ENCODE data around the gene TSPAN9. TPM values are rescaled to one million over a fixed set of nuclear protein-coding genes. Genes with fewer than 3 reads are reported as not detected.

TSPAN9 gene
- total RNA-seq, 2 experiments from 2014 or later, result 0.07 TPM; not detected in 1

GRCh38 chr12:3247629-3248161 lies 170.5 kb downstream of the TSPAN9 start:
- ATAC-seq (no peak), DNase-seq (no peak)
- Mint-ChIP-seq H3K27me3 (peaks cover 4% of the 10 kb centered on the region), H3K36me3 (ENCODE audit: low read depth) (no peaks in the 10 kb centered on the region), H3K27ac (no peak overlapping the region), H3K4me3 (no peak overlapping the region), H3K4me1 (ENCODE audit: low read depth) (peaks cover 5% of the 10 kb centered on the region), H3K9me3 (no peaks in the 10 kb centered on the region)
- ChIA-PET CTCF (interaction anchor here (0.8 kb wide), 1 partner anchor 53 kb away, joined by 3 read pairs; no protein-coding TSS in a partner anchor), POLR2A (interaction anchor here (0.6 to 0.7 kb wide), 3 partner anchors 128 to 1417 kb away, joined by 3 to 4 read pairs (median 3); no protein-coding TSS in a partner anchor)
- TF ChIP-seq CTCF (IDR thresholded peaks at IDR 0.05), result no peak
- intact Hi-C loops (cut with micrococcal nuclease), result no loop called here

- no peak overlapping the region for H3K27ac Mint-ChIP-seq
- ATAC-seq (no peak), DNase-seq (no peak)
- H3K36me3 Mint-ChIP-seq (ENCODE audit: low read depth), result no peaks in the 10 kb centered on the region
- no peak for TF ChIP-seq CTCF (IDR thresholded peaks at IDR 0.05)
- H3K27me3 Mint-ChIP-seq, result peaks cover 4% of the 10 kb centered on the region
- POLR2A ChIA-PET, result no interaction called here
- no peak overlapping the region for H3K4me3 Mint-ChIP-seq
- peaks cover 5% of the 10 kb centered on the region for H3K4me1 Mint-ChIP-seq (ENCODE audit: low read depth)
- no peaks in the 10 kb centered on the region for H3K9me3 Mint-ChIP-seq
- intact Hi-C loops (cut with micrococcal nuclease), result no loop called here
- CTCF ChIA-PET, result interaction anchor here (1.3 kb wide), 1 partner anchor 26 kb away, joined by 3 read pairs; no protein-coding TSS in a partner anchor
These were observed 172.1 kb downstream of the TSPAN9 start for GRCh38 chr12:3249081-3249800.

- no peak for TF ChIP-seq CTCF (IDR thresholded peaks at IDR 0.05)
- ATAC-seq, result no peak
- Mint-ChIP-seq H3K4me1 (ENCODE audit: low read depth) (peaks cover 5% of the 10 kb centered on the region), H3K36me3 (ENCODE audit: low read depth) (no peaks in the 10 kb centered on the region), H3K4me3 (no peak overlapping the region), H3K9me3 (no peaks in the 10 kb centered on the region), H3K27ac (no peak overlapping the region), H3K27me3 (peaks cover 4% of the 10 kb centered on the region)
- no peak for DNase-seq
- CTCF ChIA-PET, result no interaction called here
- intact Hi-C loops (cut with micrococcal nuclease), result no loop called here
- POLR2A ChIA-PET, result no interaction called here
These were observed 172.9 kb downstream of the TSPAN9 start for GRCh38 chr12:3250034-3250433.

- Mint-ChIP-seq H3K27ac (no peak overlapping the region), H3K4me1 (ENCODE audit: low read depth) (peaks cover 5% of the 10 kb centered on the region), H3K27me3 (peaks cover 4% of the 10 kb centered on the region), H3K36me3 (ENCODE audit: low read depth) (no peaks in the 10 kb centered on the region), H3K9me3 (no peaks in the 10 kb centered on the region), H3K4me3 (no peak overlapping the region)
- CTCF ChIA-PET, result no interaction called here
- TF ChIP-seq CTCF (IDR thresholded peaks at IDR 0.05), result no peak
- POLR2A ChIA-PET, result no interaction called here
- DNase-seq, result no peak
- intact Hi-C loops (cut with micrococcal nuclease), result no loop called here
- ATAC-seq, result no peak
These were observed 173.4 kb downstream of the TSPAN9 start for GRCh38 chr12:3250576-3250975.

GRCh38 chr12:3251067-3251466 lies 173.9 kb downstream of the TSPAN9 start:
- H3K27me3 Mint-ChIP-seq, result peaks cover 4% of the 10 kb centered on the region
- ChIA-PET CTCF (interaction anchor here (0.9 kb wide), 1 partner anchor 49 kb away, joined by 3 read pairs; no protein-coding TSS in a partner anchor), POLR2A (no interaction called here)
- peaks cover 5% of the 10 kb centered on the region for H3K4me1 Mint-ChIP-seq (ENCODE audit: low read depth)
- TF ChIP-seq CTCF (IDR thresholded peaks at IDR 0.05), result no peak
- DNase-seq (peak; percentile 6), ATAC-seq (no peak)
- H3K27ac Mint-ChIP-seq, result no peak overlapping the region
- H3K4me3 Mint-ChIP-seq, result no peak overlapping the region
- no peaks in the 10 kb centered on the region for H3K9me3 Mint-ChIP-seq
- no peaks in the 10 kb centered on the region for H3K36me3 Mint-ChIP-seq (ENCODE audit: low read depth)
- intact Hi-C loops (cut with micrococcal nuclease), result no loop called here
